ENCODE measurements around the gene ONECUT1.

DNA sequence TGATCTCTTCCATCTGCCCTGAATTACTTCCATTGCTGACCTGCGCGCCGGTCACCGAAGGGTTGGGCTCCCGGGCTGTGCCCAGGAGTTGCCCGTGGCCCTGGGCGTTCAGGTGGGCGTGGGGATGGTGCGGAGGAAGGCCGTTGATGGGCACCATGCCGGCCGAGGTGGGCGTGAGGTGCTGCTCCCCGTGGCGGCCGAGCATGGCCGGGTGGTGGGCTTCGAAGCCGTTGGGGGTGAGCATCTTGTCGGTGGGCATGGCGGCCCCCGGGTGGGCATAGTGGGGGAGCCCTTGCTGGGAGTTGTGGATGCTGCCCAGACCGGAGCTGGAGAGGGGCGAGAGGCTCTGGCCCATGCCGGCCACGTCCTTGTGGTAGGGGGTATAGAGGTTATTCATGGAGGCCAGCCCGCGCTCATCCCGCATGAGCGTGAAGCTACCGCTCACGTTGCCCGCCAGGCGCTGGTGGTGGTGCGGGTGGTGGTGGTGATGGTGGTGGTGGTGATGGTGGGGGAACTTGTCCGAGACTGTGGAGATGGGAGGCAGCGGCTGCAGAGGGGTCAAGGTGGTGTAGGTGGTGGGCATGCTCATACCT, 1.0 kb downstream of the ONECUT1 start:
- TF ChIP-seq, protein P1, sequence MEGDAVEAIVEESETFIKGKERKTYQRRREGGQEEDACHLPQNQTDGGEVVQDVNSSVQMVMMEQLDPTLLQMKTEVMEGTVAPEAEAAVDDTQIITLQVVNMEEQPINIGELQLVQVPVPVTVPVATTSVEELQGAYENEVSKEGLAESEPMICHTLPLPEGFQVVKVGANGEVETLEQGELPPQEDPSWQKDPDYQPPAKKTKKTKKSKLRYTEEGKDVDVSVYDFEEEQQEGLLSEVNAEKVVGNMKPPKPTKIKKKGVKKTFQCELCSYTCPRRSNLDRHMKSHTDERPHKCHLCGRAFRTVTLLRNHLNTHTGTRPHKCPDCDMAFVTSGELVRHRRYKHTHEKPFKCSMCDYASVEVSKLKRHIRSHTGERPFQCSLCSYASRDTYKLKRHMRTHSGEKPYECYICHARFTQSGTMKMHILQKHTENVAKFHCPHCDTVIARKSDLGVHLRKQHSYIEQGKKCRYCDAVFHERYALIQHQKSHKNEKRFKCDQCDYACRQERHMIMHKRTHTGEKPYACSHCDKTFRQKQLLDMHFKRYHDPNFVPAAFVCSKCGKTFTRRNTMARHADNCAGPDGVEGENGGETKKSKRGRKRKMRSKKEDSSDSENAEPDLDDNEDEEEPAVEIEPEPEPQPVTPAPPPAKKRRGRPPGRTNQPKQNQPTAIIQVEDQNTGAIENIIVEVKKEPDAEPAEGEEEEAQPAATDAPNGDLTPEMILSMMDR (conservative IDR thresholded peaks at IDR 0.05; ENCODE audit: low read length): no peak
- TF ChIP-seq EZH2phosphoT487 (IDR thresholded peaks at IDR 0.05; ENCODE audit: borderline replicate concordance, low read depth, low read length): no peak

Data from OCI-LY7 (cell line).